NCI-H2029 treated with DMSO at 0.1 percent for 48 hours (cell line): ENCODE results near the gene TNFAIP8L3.
"Not testable (repeated sequence)": the region's sequence is repeated elsewhere in the genome, so short reads cannot be mapped to it uniquely, and the experiment has no call there.

Experiments used
- DNase-seq: peaks from one replicate; lab custom pipeline; 2025; lab: John Stamatoyannopoulos, UW

TNFAIP8L3 gene

DNA sequence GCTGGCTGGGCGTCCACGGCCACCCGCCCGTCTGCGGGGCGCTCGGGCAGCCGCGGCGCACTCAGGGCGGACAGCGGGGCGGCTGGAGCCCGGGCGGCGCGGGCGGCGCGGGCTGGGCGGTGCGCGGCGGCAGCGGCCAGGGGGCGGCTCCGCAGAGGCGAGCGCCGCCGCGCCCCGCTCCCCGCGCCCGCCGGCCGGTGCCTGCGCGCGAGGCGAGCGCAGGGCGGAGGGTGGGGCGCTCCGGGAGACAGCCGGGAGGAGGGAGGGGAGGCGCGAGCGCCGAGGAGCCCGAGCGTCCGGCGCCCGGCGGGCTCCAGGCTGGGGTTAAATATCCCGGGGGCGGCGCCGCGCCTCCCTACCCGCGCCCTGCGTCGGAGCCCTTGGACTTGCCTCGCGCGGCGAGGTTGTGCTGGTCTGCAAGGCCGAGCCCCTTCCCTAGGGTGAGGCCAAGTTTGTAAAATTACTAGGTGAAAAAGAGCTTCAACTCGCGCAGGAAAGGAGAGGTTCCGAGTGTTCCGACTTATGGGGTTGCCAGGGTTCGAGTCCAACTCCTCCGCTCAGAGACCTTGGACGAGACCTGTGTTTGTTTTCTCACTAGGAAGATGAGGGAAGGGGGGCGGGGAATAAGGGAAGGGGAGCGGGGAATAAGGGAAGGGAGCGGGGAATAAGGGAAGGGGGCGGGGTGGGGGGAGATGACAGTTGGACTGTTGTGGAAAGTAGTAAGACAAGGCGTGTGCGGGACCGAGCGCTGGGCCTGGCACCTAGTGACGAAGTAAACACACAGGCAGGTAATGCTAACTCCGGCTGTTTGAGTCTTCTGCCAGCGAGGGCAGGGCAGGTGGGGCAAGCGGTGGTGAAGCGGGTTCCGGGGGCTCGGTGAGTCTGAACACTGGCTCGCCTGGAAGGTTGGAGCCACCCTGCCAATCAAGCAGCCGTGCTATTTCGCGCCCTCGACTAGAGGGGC, at the start of gene TNFAIP8L3:
Gene TNFAIP8L3 (minus strand): TSS at position 301 of the 964 bp plus-strand sequence. CDS start 311 bp downstream, outside the sequence.
- no peak for DNase-seq

DNA sequence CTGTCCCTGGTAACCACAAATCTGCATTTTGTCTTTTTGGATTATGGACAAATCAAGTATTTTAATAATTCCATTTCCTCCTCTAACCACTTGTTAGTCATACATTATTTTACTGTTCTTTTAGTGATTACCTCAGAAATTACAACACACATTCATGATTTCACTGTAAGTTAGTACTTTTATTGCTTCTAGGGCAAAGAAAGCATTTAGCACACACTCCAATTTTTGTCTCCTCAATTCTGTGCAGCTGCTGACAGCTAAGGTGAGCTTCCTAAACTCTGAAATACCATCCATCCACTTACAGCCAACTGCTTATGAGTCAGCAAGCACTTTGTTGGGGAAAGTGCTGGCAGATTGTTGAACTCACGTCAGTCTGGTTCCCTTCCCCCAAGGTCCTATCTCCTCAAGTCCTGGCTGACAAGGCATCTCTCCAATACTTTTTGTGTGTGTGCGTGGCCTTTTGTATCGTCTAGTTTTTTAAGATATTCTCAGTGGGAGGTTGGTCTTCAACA, 49.4 kb upstream of the TNFAIP8L3 start:
- no peak for DNase-seq

- not testable (repeated sequence) for DNase-seq
Measured at GRCh38 chr15:51140347-51140746, 45.6 kb upstream of the TNFAIP8L3 start.

GRCh38 chr15:51139091-51139490, 44.4 kb upstream of the TNFAIP8L3 start:
- no peak for DNase-seq

- DNase-seq, result no peak
Measured at GRCh38 chr15:51137880-51138430, 43.2 kb upstream of the TNFAIP8L3 start.

DNA sequence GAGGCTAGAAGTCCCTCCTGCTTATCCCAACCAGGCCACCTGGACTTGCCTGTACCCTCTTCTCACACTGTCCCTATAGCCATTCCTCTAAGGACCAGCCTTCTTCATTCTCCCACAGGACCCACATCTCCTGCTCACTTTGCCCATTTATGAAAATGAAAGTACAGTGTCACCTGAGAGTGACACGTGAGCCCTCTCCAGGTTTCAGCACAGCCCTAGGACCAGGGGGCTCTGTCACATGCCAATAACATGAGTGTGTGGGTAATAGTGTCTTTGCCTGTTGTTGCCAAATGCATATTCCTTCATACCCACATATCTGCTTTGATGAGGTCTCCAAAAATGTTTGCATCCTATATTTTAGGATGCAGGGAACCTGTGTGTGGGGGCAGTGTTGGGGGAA, 42.3 kb upstream of the TNFAIP8L3 start:
- DNase-seq, result no peak

DNA sequence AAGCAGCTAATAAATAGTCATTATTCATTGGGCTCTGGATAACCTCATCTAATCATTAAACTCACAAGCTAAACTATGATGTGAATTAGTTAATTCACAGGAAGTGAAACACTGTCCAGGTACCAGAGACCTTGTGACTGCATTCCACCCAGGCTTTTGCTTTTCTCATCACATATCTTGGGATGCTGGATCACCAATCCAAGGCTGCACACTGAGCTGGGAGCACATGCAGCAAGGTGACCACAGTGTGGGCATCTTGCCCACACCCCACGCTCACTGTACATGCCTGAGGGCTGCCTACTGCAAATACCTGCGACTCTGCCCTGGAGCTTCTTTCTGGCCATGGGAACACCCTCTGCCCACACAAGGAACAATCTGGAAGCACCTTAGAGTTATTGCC, 40.6 kb upstream of the TNFAIP8L3 start:
- DNase-seq, result no peak

DNA sequence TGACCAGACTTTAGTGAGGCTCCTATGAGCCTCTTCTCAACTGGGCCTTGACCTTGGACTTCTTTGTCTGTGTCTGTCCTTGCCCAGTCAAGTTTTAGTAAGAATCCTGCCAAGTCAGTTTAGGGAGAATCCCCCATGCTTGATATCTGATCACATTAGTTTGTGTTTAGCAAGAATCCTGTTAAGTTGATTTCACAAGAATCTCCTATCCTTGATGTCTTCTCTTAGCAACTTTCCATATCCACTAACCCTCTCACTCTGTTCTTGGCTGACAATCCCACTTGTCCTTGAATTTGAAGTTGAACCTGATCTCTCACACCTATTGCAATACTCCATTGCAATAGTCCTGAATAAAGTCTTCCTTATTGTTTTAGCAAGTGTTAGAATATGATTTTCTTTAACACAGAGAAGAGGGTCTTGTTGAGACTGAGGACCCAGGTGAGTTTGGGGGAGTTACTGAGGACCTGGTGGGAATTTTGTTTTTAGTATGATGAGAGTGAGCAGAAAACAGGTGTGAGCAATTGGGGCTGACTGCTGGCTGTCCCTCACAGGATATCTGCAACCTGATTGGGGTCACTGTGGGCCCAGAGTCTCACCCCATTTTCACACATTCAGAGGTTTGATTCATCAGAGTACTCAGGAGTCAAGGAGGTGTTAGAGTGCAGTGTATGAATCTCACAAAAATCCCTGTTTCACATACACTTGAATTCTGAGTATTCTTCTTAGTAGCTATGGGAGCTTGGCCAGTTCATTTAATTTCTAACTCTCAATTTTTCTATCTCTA, 39.9 kb upstream of the TNFAIP8L3 start:
- DNase-seq, result no peak

GRCh38 chr15:51133140-51133765, 38.5 kb upstream of the TNFAIP8L3 start:
- DNase-seq, result no peak

- no peak for DNase-seq
Measured at GRCh38 chr15:51132384-51133139, 37.9 kb upstream of the TNFAIP8L3 start.

- no peak for DNase-seq
Measured at GRCh38 chr15:51131596-51132290, 37.0 kb upstream of the TNFAIP8L3 start.

- DNase-seq, result no peak
Measured at GRCh38 chr15:51130344-51130743, 35.6 kb upstream of the TNFAIP8L3 start.

- DNase-seq, result no peak
Measured at GRCh38 chr15:51129535-51130188, 35.0 kb upstream of the TNFAIP8L3 start.

GRCh38 chr15:51128701-51129100, 34.0 kb upstream of the TNFAIP8L3 start:
- no peak for DNase-seq

DNA sequence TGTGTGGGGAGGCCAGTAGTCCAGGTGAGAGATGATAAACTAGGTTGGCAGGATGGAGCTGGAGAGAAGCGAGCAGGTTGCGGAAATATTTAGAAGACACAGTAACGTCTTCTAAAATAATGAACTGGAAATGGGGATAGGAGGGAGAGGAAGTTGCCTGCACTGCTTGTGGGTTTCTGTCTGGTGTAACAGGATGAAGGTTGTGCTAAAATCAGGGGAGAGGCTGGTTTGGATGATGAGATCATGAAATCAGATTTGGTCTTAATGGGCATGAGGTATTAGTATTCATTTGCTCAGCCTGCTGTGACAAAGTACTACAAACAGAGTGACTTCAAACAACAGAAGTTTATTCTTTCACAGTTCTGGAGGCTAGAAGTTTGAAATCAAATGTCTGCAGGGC, 32.1 kb upstream of the TNFAIP8L3 start:
- DNase-seq, result no peak

GRCh38 chr15:51123002-51123401, 28.3 kb upstream of the TNFAIP8L3 start:
- not testable (repeated sequence) for DNase-seq

DNA sequence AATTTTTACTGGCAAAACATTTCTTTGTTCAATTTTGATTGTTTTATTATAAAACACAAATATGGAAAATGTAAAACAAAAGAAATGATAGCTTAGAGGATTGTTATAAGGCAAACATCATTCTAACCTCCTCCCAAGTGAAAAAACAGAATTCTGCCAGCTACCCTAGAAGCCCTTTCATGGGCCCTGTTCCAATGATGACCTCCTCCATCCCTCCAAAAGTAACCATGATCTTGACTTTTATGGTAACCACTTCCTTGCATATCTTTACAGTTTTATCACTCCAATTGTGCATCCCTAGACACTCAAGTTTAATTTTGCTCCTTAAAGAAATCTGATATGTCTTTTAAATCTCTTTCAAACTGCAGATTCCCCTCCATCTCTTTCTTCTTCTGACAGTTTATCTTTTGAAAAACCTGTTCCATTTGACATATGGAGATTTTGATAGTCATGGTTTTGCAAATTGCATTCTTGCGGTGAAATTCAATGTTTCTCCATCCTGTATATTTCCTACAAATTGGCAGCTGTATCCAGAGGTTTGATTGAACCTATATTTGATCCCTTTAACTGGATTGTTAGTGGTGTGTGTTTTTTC, 27.0 kb upstream of the TNFAIP8L3 start:
- no peak for DNase-seq

DNA sequence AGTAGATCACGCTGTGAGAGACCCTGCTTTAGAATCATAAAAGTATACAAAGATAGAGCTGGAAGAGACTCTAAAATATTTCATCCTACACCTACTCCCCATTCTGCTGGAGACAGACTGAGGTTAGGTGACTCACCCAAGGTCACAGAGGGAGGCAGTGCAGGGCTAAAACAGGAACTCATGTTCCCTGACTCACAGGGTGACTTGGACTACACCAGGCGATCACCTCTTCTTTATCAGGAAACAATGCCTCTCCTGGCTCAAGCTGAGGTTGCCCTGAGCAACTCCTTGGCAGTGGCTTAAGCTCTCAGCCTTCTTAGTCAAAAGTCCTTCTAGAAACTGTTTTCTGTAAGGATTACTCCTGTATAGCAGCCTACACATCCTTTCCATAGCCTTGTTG, 26.4 kb upstream of the TNFAIP8L3 start:
- DNase-seq, result no peak

GRCh38 chr15:51119120-51119519, 24.4 kb upstream of the TNFAIP8L3 start:
- DNase-seq, result no peak

DNA sequence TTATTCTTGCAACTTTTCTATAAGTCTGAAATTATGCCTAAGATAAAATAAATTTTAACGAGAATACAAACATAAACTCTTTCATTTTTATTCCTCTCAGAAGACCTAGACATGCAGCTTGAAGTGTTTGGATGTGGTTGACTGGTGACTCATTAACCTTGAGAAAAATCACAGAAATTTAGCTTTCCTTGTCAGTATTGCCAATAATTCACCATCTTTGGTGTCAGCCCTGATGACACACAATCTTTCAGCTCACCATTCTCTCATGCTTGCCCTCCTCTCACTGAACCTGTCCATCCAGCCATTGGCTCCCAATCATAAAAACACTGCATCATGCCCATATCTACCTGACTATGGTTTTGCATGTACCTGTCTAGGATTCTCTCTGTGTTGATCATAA, 22.6 kb upstream of the TNFAIP8L3 start:
- no peak for DNase-seq
